H1 (cell line): Measurements from ENCODE around the gene CA5A.

Source experiments
- PHF8 ChIP-seq: fragments of 200-600 bp; sonication (generic); conservative IDR thresholded peaks from 2 replicates; pipeline ENCODE4 v1.7.1; 2012; ENCODE audit warnings: low read depth, mild to moderate bottlenecking, inconsistent platforms, low read length, moderate library complexity
- POLR2AphosphoS5 ChIP-seq: IDR thresholded peaks from 2 replicates; pipeline ENCODE4 v1.6.1; 2011; ENCODE audit warnings: low read depth, low read length
- RAD21 ChIP-seq, 2 experiments: IDR thresholded peaks in 1 of 2; conservative IDR thresholded peaks in 1 of 2; 2 replicates each; pipeline ENCODE4 v1.6.1; 2011; ENCODE audit warnings: low read depth in 2 of 2, low read length in 2 of 2, improper control_type of control experiment in 1 of 2, inconsistent platforms in 1 of 2, mild to moderate bottlenecking in 1 of 2, moderate library complexity in 1 of 2
- TF ChIP-seq, protein P1 (sequence below): IDR thresholded peaks from 2 replicates; pipeline ENCODE4 v1.6.1; 2012; ENCODE audit warnings: low read length, inconsistent platforms
- TF ChIP-seq, protein P2 (sequence below), 3 experiments: IDR thresholded peaks; 1 replicate in 2 of 3; 2 replicates in 1 of 3; pipeline versions ENCODE4 v1.5.1 to v1.6.1; 2011; ENCODE audit warnings: low read length in 3 of 3, mild to moderate bottlenecking in 3 of 3, inconsistent platforms in 2 of 3, low read depth in 1 of 3, moderate library complexity in 1 of 3; ENCODE audit not compliant: insufficient read depth in 1 of 3; ENCODE audit errors: control extremely low read depth in 1 of 3

DNA sequence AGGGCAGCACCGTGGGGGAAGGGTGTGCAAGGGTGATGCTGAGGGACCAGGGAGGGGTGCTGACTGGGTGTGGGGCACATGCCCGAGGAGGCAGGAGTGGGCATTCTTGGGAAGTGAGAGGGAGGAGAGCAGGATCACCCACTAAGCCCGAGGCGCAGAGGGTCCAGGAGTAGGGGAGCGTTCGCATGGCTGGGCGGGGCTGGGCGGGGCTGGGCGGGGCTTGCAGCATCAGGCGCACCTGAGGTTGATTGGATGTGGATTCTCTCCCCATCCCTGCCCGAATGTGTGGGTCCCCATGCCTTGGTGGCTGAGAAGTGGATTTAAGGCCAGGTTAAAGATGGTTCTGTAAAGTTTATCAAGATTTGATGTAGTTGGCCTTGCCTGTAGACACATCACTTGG lies 29.1 kb upstream of the CA5A start:
- TF ChIP-seq RAD21 (IDR thresholded peaks at IDR 0.05 in 1 of 2, conservative IDR thresholded peaks at IDR 0.05 in 1 of 2; ENCODE audit: low read depth in 2 of 2, low read length in 2 of 2) (no peak), POLR2AphosphoS5 (no peak), PHF8 (no peak)
- TF ChIP-seq, protein P1, sequence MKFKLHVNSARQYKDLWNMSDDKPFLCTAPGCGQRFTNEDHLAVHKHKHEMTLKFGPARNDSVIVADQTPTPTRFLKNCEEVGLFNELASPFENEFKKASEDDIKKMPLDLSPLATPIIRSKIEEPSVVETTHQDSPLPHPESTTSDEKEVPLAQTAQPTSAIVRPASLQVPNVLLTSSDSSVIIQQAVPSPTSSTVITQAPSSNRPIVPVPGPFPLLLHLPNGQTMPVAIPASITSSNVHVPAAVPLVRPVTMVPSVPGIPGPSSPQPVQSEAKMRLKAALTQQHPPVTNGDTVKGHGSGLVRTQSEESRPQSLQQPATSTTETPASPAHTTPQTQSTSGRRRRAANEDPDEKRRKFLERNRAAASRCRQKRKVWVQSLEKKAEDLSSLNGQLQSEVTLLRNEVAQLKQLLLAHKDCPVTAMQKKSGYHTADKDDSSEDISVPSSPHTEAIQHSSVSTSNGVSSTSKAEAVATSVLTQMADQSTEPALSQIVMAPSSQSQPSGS = no peak
- TF ChIP-seq, protein P2, sequence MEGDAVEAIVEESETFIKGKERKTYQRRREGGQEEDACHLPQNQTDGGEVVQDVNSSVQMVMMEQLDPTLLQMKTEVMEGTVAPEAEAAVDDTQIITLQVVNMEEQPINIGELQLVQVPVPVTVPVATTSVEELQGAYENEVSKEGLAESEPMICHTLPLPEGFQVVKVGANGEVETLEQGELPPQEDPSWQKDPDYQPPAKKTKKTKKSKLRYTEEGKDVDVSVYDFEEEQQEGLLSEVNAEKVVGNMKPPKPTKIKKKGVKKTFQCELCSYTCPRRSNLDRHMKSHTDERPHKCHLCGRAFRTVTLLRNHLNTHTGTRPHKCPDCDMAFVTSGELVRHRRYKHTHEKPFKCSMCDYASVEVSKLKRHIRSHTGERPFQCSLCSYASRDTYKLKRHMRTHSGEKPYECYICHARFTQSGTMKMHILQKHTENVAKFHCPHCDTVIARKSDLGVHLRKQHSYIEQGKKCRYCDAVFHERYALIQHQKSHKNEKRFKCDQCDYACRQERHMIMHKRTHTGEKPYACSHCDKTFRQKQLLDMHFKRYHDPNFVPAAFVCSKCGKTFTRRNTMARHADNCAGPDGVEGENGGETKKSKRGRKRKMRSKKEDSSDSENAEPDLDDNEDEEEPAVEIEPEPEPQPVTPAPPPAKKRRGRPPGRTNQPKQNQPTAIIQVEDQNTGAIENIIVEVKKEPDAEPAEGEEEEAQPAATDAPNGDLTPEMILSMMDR (IDR thresholded peaks at IDR 0.05; ENCODE audit: control extremely low read depth in 1 of 3, insufficient read depth in 1 of 3, low read depth in 1 of 3, low read length in 3 of 3) = no peak
